Adrenal gland (tissue), 5 donors: ENCODE data around the gene USP10.

Experiments
- POLR2A ChIP-seq, 2 donors: fragments of 450-650 bp; IDR thresholded peaks; one replicate each; pipeline ENCODE4 v1.6.1; 2017; ENCODE audit warnings: antibody characterized with exemption in 2 of 2, mild to moderate bottlenecking in 2 of 2, moderate library complexity in 1 of 2
- TF ChIP-seq, protein P1 (sequence below), 6 experiments: fragments of 450-650 bp in 4 of 6; fragments of 200-600 bp in 2 of 6; sonication (generic) in 1 of 6; IDR thresholded peaks; 1 replicate in 5 of 6; 2 replicates in 1 of 6; pipeline versions ENCODE4 v1.5.1 to v1.8.0; 2016 to 2021; ENCODE audit warnings: antibody characterized with exemption in 6 of 6, mild to moderate bottlenecking in 2 of 6, moderate library complexity in 1 of 6
- donor health status: DM: no; HTN: no; CAD: no.

DNA sequence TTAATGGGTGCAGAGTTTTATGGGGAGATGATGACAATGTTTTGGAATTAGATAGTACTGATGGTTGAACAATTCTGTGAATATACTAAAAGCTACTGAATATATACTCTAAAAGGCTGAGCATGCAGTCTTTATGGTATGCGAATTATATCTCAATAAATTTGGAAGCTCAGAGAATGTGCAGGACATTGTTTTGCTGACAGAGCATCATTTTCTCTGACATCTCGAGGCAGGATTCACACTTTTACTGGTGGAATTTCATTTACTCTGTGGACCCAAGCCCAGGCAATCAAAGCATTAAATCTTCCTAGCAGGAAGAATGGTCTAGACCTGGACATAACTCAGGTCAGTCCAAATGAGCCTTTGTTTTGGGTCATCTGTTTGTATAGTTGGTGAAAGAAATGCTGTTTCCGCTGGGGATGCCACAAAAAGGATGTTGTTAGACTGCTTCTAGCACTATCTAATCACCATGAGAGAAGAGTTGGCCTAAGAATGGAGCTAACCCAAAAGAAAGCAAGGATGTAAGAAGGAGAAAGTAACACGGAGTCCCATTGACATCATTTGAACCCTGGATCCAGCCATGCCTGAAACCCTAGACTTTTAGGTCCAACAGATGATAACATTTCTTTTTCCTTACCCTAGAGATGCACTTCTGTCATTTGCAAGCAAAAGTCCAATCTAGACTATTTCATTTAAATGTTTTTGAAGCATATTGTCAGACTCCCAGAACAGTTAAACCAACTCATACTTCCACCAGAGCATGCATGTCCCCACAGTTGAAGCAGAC is 18.8 kb upstream of the USP10 start:
- TF ChIP-seq, protein P1, sequence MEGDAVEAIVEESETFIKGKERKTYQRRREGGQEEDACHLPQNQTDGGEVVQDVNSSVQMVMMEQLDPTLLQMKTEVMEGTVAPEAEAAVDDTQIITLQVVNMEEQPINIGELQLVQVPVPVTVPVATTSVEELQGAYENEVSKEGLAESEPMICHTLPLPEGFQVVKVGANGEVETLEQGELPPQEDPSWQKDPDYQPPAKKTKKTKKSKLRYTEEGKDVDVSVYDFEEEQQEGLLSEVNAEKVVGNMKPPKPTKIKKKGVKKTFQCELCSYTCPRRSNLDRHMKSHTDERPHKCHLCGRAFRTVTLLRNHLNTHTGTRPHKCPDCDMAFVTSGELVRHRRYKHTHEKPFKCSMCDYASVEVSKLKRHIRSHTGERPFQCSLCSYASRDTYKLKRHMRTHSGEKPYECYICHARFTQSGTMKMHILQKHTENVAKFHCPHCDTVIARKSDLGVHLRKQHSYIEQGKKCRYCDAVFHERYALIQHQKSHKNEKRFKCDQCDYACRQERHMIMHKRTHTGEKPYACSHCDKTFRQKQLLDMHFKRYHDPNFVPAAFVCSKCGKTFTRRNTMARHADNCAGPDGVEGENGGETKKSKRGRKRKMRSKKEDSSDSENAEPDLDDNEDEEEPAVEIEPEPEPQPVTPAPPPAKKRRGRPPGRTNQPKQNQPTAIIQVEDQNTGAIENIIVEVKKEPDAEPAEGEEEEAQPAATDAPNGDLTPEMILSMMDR (IDR thresholded peaks at IDR 0.05), result no peak
- no peak for TF ChIP-seq POLR2A (IDR thresholded peaks at IDR 0.05)
